Measurements from ENCODE around the gene HSPE1. TPM values are rescaled to one million over a fixed set of nuclear protein-coding genes. Genes with fewer than 3 reads are reported as not detected.

The HSPE1 gene
- total and polyA plus RNA-seq, 2 donors (not counting 3 experiments of a cell fraction or from before 2014, with no cell fraction given) = 59.8 to 145 TPM

- no TSS peak for BruUV-seq (replicated peaks)
- POLR2A ChIA-PET = no interaction called here
- Histone ChIP-seq H3K4me3 (replicated peaks in 1 of 3; ENCODE audit: insufficient read depth in 1 of 3, low read depth in 1 of 3, low read length in 3 of 3) (no peak overlapping the region), H3K4me1 (ENCODE audit: control insufficient read depth, extremely low read depth, insufficient read depth, low read length) (no peaks in the 10 kb centered on the region), H3K79me2 (ENCODE audit: control insufficient read depth, insufficient read depth, low read length) (peaks cover 28% of the 10 kb centered on the region), H3K36me3 (ENCODE audit: control insufficient read depth in 2 of 2, extremely low read depth in 1 of 2, insufficient read depth in 2 of 2, low read length in 2 of 2) (peaks cover 3 to 11% of the 10 kb centered on the region in 2 experiments), H3K9me3 (replicated peaks; ENCODE audit: control insufficient read depth, insufficient read depth, low read length) (no peaks in the 10 kb centered on the region), H3K27me3 (ENCODE audit: control insufficient read depth in 2 of 2, insufficient read depth in 2 of 2, low read length in 2 of 2) (no peaks in the 10 kb centered on the region), H4K20me1 (replicated peaks; ENCODE audit: control insufficient read depth, extremely low read depth, insufficient read depth, low read length) (peaks cover 3% of the 10 kb centered on the region), H3K9me1 (replicated peaks; ENCODE audit: control insufficient read depth, extremely low read depth, insufficient read depth, low read length) (no peaks in the 10 kb centered on the region), H3K9ac (replicated peaks; ENCODE audit: extremely low read depth, insufficient read depth, low read length) (no peak overlapping the region), H2AFZ (ENCODE audit: low read depth, low read length) (no peak overlapping the region), H3K4me2 (ENCODE audit: insufficient read depth, low read length) (no peak overlapping the region), H3K27ac (ENCODE audit: insufficient read depth, low read depth, low read length) (no peak overlapping the region)
- TF ChIP-seq GATA2 (IDR thresholded peaks at IDR 0.05; ENCODE audit: insufficient read depth, insufficient read length, low read depth, low read length) (no peak), POLR2AphosphoS5 (IDR thresholded peaks at IDR 0.05; ENCODE audit: insufficient read depth, low read depth, low read length) (no peak), EZH2 (IDR thresholded peaks at IDR 0.05; ENCODE audit: borderline replicate concordance, low read depth, low read length, severe bottlenecking) (no peak), CTCF (IDR thresholded peaks at IDR 0.05; ENCODE audit: extremely low read depth in 1 of 2, insufficient read depth in 1 of 2, low read depth in 1 of 2, low read length in 2 of 2) (no peak), JUN (IDR thresholded peaks at IDR 0.05; ENCODE audit: borderline replicate concordance, insufficient read depth, insufficient read length, low read depth) (no peak), POLR2A (IDR thresholded peaks at IDR 0.05; ENCODE audit: low read depth, low read length) (no peak), FOS (IDR thresholded peaks at IDR 0.05; ENCODE audit: borderline replicate concordance, insufficient read depth, low read length) (no peak), MYC (IDR thresholded peaks at IDR 0.05; ENCODE audit: low read depth, low read length) (no peak), MAX (IDR thresholded peaks at IDR 0.05; ENCODE audit: insufficient read depth, insufficient read length) (no peak)
- CTCF ChIA-PET = no interaction called here
- intact Hi-C loops (cut with micrococcal nuclease) = no loop called here
- DNase-seq (ENCODE audit: low read depth, low spot score) (peak; percentile 41), FAIRE-seq (peak; percentile 52)
- dilution Hi-C loops (cut with MboI; ENCODE audit: extremely low pct_ligation_motif_present, low sequenced_read_pairs) = no loop called here
Measured at GRCh38 chr2:197538412-197538811, 38.2 kb downstream of the HSPE1 start.
